ENCODE results near the gene DSCAM. TPM values are rescaled to one million over a fixed set of nuclear protein-coding genes. Genes with fewer than 3 reads are reported as not detected.
"Not testable (repeated sequence)": the region's sequence is repeated elsewhere in the genome, so short reads cannot be mapped to it uniquely, and the experiment has no call there.

DSCAM gene
- total RNA-seq, 1 experiment from 2014 or later: not detected

- no peak for DNase-seq (ENCODE audit: low read depth)
- in situ Hi-C loops (cut with HindIII; ENCODE audit: low pct_unique_long_range_greater_than_20kb, low sequenced_read_pairs): no loop called here
These were observed 631.0 kb downstream of the DSCAM start for GRCh38 chr21:40215941-40216340.

- no peak for DNase-seq (ENCODE audit: low read depth)
- in situ Hi-C loops (cut with HindIII; ENCODE audit: low pct_unique_long_range_greater_than_20kb, low sequenced_read_pairs): no loop called here
These were observed 636.7 kb downstream of the DSCAM start for GRCh38 chr21:40210251-40210650.

GRCh38 chr21:40208948-40209345 lies 638.0 kb downstream of the DSCAM start:
- DNase-seq (ENCODE audit: low read depth): no peak
- in situ Hi-C loops (cut with HindIII; ENCODE audit: low pct_unique_long_range_greater_than_20kb, low sequenced_read_pairs): no loop called here

GRCh38 chr21:40208206-40208947 lies 638.6 kb downstream of the DSCAM start:
- in situ Hi-C loops (cut with HindIII; ENCODE audit: low pct_unique_long_range_greater_than_20kb, low sequenced_read_pairs): no loop called here
- no peak for DNase-seq (ENCODE audit: low read depth)

- in situ Hi-C loops (cut with HindIII; ENCODE audit: low pct_unique_long_range_greater_than_20kb, low sequenced_read_pairs): no loop called here
- DNase-seq (ENCODE audit: low read depth): no peak
These were observed 646.0 kb downstream of the DSCAM start for GRCh38 chr21:40200946-40201345.

GRCh38 chr21:40200126-40200525 lies 646.8 kb downstream of the DSCAM start:
- no peak for DNase-seq (ENCODE audit: low read depth)
- in situ Hi-C loops (cut with HindIII; ENCODE audit: low pct_unique_long_range_greater_than_20kb, low sequenced_read_pairs): no loop called here

GRCh38 chr21:40194185-40194980 lies 652.6 kb downstream of the DSCAM start:
- no peak for DNase-seq (ENCODE audit: low read depth)
- in situ Hi-C loops (cut with HindIII; ENCODE audit: low pct_unique_long_range_greater_than_20kb, low sequenced_read_pairs): no loop called here

- no peak for DNase-seq (ENCODE audit: low read depth)
- in situ Hi-C loops (cut with HindIII; ENCODE audit: low pct_unique_long_range_greater_than_20kb, low sequenced_read_pairs): no loop called here
These were observed 655.3 kb downstream of the DSCAM start for GRCh38 chr21:40191616-40192015.

- in situ Hi-C loops (cut with HindIII; ENCODE audit: low pct_unique_long_range_greater_than_20kb, low sequenced_read_pairs): no loop called here
- DNase-seq (ENCODE audit: low read depth): no peak
These were observed 655.8 kb downstream of the DSCAM start for GRCh38 chr21:40191196-40191595.

GRCh38 chr21:40187946-40188654 lies 658.9 kb downstream of the DSCAM start:
- in situ Hi-C loops (cut with HindIII; ENCODE audit: low pct_unique_long_range_greater_than_20kb, low sequenced_read_pairs): no loop called here
- DNase-seq (ENCODE audit: low read depth): no peak

GRCh38 chr21:40187244-40187643 lies 659.7 kb downstream of the DSCAM start:
- DNase-seq (ENCODE audit: low read depth): no peak
- in situ Hi-C loops (cut with HindIII; ENCODE audit: low pct_unique_long_range_greater_than_20kb, low sequenced_read_pairs): no loop called here

GRCh38 chr21:40186045-40186444 lies 660.9 kb downstream of the DSCAM start:
- DNase-seq (ENCODE audit: low read depth): no peak
- in situ Hi-C loops (cut with HindIII; ENCODE audit: low pct_unique_long_range_greater_than_20kb, low sequenced_read_pairs): no loop called here

GRCh38 chr21:40185208-40185607 lies 661.8 kb downstream of the DSCAM start:
- in situ Hi-C loops (cut with HindIII; ENCODE audit: low pct_unique_long_range_greater_than_20kb, low sequenced_read_pairs): no loop called here
- no peak for DNase-seq (ENCODE audit: low read depth)

- in situ Hi-C loops (cut with HindIII; ENCODE audit: low pct_unique_long_range_greater_than_20kb, low sequenced_read_pairs): not testable (repeated sequence)
These were observed 664.5 kb downstream of the DSCAM start for GRCh38 chr21:40182491-40182890.

GRCh38 chr21:40179166-40179565 lies 667.8 kb downstream of the DSCAM start:
- in situ Hi-C loops (cut with HindIII; ENCODE audit: low pct_unique_long_range_greater_than_20kb, low sequenced_read_pairs): no loop called here
- DNase-seq (ENCODE audit: low read depth): no peak

More at GRCh38 chr21:40182491-40182890, 664.5 kb downstream of the DSCAM start:
- DNase-seq (ENCODE audit: low read depth): not testable (repeated sequence)

- no peak for DNase-seq (ENCODE audit: low read depth)
- in situ Hi-C loops (cut with HindIII; ENCODE audit: low pct_unique_long_range_greater_than_20kb, low sequenced_read_pairs): no loop called here
These were observed 668.2 kb downstream of the DSCAM start for GRCh38 chr21:40178726-40179125.

- no peak for DNase-seq (ENCODE audit: low read depth)
- in situ Hi-C loops (cut with HindIII; ENCODE audit: low pct_unique_long_range_greater_than_20kb, low sequenced_read_pairs): no loop called here
These were observed 669.0 kb downstream of the DSCAM start for GRCh38 chr21:40177979-40178378.

- in situ Hi-C loops (cut with HindIII; ENCODE audit: low pct_unique_long_range_greater_than_20kb, low sequenced_read_pairs): no loop called here
- no peak for DNase-seq (ENCODE audit: low read depth)
These were observed 670.2 kb downstream of the DSCAM start for GRCh38 chr21:40176724-40177123.

- no peak for DNase-seq (ENCODE audit: low read depth)
- in situ Hi-C loops (cut with HindIII; ENCODE audit: low pct_unique_long_range_greater_than_20kb, low sequenced_read_pairs): no loop called here
These were observed 673.1 kb downstream of the DSCAM start for GRCh38 chr21:40173816-40174215.

All from Caki2 (cell line).